ENCODE data around the gene ACSM6.

Gene ACSM6

DNA sequence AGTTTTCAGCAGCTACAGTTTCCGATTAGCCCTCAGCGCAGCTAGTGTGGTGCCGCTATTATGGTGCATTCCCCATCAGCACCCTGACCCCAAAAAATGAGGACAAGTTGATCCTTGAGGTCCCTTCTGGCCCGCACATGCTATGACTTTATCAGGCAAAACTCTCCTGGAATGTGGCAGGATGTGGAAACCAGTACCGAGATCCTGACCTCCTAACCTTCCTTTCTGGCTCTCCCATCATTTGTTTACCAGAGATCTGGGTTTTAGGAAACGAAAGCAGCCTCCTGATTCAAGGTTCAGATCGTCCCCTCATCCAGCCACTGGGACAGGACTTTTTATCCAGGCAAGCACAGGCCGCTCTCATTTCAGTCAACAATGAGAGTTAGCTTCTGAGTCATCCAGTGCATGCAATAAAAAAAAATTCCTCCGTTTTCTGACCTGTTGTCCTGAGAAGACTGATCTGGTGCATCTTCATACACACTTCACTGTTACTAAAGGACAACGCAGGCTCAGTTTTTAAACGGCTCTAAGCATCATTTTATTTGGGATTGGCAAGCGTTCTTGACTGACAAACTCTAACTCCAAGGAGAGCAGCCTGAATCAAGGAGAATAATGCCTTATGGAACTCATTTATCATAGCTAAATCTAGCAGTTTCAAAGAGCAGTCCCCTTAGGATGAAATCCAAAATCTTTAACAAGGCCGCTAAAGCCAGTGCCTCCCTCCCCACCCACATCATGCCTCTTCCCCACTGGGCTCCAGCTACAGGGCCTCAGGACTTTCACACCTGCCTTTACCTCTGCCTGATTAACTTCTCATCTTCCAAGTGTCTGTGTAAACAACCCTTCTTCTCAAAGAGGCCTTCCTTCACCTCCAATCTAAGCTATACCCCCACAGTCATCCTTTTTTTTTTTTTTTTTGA is 79.6 kb downstream of the ACSM6 start:
- peak; percentile 75 for DNase-seq (ENCODE audit: low spot score)

DNA sequence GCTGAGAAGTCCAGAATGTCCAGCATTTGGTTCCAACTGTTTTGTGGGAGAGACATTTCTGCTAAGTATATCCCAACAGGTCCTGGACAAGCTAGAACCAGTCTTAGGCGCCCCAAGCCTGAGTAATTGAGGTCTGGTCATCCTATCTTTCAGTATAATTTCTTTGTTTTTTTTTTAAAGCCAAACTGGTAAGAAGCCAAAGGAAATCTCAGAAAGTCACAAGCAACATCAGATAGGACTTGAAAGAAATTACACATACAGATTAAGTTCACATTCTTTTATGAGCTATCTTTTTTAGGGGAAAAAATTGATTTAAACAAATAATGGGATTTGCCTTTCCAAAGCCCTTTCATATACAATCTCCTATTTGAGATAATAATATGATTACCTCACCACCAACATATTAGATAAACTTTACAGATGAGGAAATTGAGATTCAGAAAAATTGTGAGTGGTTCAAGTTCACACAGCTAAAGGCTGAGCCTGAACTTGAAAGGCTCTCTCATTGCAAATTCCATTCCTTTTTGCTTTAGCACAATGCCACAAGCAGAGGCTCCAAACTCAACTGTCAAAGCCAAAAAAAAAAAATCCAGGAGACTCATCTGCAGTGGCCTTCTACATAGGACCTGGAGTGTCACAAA is 81.8 kb downstream of the ACSM6 start:
- no peak for DNase-seq (ENCODE audit: low spot score)

DNA sequence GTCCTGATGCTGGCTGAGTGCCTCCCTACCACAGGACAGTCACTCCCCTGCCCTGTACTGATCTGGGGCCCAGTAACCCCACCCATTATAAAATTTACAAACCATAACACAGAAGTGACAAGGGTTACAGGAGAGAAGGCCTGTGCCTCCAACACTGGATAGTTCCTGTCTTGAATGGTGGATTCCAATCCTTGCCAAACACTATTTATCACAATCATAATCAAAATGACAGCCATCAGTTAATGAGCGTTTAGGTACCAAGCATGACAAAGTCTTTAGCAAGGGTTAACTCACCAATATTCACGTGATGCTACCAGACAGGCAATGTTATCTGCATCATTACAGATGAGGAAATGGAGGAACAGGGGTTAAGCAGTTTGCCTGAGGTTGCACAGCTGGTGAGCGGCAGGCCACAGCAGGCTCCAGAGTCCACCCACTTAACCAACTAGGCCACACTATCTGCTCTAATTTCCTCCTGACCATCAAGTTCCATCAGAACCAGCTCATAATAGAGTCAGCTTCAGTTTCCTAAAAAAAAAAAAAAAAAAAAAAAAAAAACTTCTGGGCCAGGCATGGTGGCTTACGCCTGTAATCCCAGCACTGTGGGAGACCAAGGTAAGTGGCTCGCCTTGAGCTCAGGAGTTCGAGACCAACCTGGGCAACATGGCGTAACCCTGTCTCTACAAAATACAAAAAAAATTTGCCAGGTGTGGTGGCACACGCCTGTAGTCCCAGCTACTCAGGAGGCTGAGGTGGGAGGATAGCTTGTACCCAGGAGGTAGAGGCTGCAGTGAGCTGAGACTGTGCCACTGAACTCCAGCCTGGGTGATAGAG is 82.5 kb downstream of the ACSM6 start:
- no peak for DNase-seq (ENCODE audit: low spot score)

DNA sequence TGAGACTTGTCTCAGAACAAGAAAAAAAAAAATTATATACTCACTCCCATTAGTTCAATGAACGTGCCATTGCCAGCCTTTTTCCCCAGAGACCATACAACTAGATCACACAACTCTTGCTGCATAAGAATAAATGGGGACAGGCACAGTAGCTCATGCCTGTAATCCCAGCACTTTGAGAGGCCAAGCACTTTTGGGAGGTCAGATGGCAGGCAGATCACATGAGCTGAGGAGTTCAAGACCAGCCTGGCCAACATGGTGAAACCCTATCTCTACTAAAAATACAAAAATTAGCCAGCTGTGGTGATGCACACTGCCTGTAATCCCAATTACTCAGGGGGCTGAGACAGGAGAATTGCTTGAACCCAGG is 83.1 kb downstream of the ACSM6 start:
- DNase-seq (ENCODE audit: low spot score) = no peak

DNA sequence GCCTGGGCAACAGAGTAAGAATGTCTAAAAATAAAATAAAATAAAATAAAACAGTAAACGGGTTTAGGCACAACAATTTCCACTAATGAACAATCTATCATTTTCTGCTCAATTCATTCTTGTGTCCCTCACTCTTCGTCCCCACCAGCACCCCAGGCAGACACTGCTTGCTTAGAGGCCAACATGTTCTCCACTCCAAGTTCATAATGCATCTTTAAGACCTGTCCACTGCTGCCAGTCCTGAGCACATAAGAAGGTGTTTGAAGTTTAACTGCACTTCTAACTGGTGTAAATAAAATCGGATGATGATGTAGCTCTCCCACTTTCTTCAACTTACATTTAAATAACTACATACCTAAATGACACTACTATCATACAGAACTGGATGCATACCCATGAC is 83.6 kb downstream of the ACSM6 start:
- DNase-seq (ENCODE audit: low spot score) = no peak
